Measurements from ENCODE around the gene RABGAP1L. TPM values are rescaled to one million over a fixed set of nuclear protein-coding genes. Genes with fewer than 3 reads are reported as not detected.

Gene RABGAP1L
- total and polyA plus RNA-seq, 12 donors = 13.0 to 167 (median 109) TPM

DNA sequence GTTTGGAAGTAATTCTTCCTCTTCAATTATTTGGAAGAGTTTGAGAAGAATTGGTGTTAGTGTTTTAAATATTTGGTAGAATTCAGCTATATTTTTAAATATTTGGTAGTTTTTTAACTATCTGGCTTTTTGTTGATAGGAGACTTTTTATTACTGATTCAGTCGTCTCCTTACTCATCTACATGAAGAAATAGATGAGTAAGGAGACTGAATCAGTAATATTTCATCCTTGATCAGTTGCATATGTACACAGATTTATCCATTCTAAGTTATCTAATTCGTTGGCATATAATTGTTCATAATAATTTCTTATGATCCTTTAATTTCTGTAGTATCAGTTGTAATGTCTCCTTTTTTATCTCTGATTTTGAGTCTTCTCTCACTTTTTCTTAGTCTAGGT is 512.5 kb downstream of the RABGAP1L start:
- peaks cover 0 to 48% (median 9%) of the 10 kb centered on the region in 11 donors for H3K9me3 ChIP-seq
- 89% methylated on average over 2 of the region's 2 CpGs for WGBS, 2 donors
- no peak for ATAC-seq
- TF ChIP-seq, protein P1, sequence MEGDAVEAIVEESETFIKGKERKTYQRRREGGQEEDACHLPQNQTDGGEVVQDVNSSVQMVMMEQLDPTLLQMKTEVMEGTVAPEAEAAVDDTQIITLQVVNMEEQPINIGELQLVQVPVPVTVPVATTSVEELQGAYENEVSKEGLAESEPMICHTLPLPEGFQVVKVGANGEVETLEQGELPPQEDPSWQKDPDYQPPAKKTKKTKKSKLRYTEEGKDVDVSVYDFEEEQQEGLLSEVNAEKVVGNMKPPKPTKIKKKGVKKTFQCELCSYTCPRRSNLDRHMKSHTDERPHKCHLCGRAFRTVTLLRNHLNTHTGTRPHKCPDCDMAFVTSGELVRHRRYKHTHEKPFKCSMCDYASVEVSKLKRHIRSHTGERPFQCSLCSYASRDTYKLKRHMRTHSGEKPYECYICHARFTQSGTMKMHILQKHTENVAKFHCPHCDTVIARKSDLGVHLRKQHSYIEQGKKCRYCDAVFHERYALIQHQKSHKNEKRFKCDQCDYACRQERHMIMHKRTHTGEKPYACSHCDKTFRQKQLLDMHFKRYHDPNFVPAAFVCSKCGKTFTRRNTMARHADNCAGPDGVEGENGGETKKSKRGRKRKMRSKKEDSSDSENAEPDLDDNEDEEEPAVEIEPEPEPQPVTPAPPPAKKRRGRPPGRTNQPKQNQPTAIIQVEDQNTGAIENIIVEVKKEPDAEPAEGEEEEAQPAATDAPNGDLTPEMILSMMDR (IDR thresholded peaks at IDR 0.05) = no peak
- intact Hi-C loops (cut with DNase I) = no loop called here
- no peak for DNase-seq
- no peaks in the 10 kb centered on the region for H3K4me1 ChIP-seq
- H3K27me3 ChIP-seq = no peaks in the 10 kb centered on the region
- no peak overlapping the region for H3K4me3 ChIP-seq
- H3K36me3 ChIP-seq = no peaks in the 10 kb centered on the region
- H3K27ac ChIP-seq = no peak overlapping the region

DNA sequence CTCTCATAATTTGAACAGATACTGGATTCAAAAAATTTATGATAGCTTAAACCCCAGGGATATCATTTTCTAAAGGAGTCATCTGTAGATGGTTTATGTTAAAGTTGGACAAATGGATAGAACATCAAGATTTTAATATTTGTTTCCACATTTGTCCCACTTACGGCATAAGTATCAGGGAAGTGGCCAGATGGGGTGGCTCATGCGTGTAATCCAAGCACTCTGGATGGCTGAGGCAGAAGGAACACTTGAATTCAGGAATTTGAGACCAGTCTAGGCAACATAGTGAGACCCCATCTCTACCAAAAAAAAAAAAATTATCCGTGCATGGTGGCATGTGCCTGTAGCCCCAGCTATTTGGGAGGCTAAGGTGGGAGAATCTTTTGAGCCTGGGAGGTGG is 517.5 kb downstream of the RABGAP1L start:
- TF ChIP-seq, protein P1 (IDR thresholded peaks at IDR 0.05) = no peak
- Histone ChIP-seq H3K9me3 (peaks cover 0 to 11% (median 0%) of the 10 kb centered on the region in 11 donors), H3K36me3 (no peaks in the 10 kb centered on the region), H3K4me3 (no peak overlapping the region), H3K27me3 (no peaks in the 10 kb centered on the region), H3K27ac (no peak overlapping the region), H3K4me1 (no peaks in the 10 kb centered on the region)
- 95% methylated on average over 3 of the region's 3 CpGs for WGBS, 2 donors
- intact Hi-C loops (cut with DNase I) = no loop called here
- ATAC-seq (no peak), DNase-seq (no peak)

DNA sequence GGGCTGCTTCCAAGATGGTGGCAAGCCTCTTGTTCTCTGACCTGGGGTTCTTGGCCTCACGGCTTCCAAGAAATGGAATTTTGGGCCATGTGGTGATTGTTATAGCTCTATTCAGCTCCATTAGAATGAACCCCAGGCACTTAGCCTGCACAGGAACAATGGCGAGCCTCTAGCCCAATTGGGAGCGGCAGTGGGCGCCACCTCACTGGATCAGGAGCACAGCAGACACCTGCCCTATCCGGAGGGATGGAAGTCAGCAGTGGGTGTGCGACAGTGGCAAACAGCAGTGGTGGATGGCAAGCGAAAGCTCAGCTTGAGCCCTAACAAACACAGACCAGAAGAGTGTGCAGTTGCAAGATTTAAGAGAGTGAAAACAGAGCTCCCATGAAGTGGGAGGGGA is 519.3 kb downstream of the RABGAP1L start:
- no peak overlapping the region for H3K27ac ChIP-seq
- ATAC-seq (no peak), DNase-seq (no peak)
- no peaks in the 10 kb centered on the region for H3K36me3 ChIP-seq
- TF ChIP-seq, protein P1 (IDR thresholded peaks at IDR 0.05) = no peak
- peaks cover 0 to 4% (median 0%) of the 10 kb centered on the region in 9 donors for H3K4me1 ChIP-seq
- H3K9me3 ChIP-seq = peaks cover 0 to 3% (median 0%) of the 10 kb centered on the region in 11 donors
- 97 to 98% methylated on average over 7 of the region's 7 CpGs for WGBS, 2 donors
- no peak overlapping the region for H3K4me3 ChIP-seq
- intact Hi-C loops (cut with DNase I) = no loop called here
- H3K27me3 ChIP-seq = no peaks in the 10 kb centered on the region

DNA sequence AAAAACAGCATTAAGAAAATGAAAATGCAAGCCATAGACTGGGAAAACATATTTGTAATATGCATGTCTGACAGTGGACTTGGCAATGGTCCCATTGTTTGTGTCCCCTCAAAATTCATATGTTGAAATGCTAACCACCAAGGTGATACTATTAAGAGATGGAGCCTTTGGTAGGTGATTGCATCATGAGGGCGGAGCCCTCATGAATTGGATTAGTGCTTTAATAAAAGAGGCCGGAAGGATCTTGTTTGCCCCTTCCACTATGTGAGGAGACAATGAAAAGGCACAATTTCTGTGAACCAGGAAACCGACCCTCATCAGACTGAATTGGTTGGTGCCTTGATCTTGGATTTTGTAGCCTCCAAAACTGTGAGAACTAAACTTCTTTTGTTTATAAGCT is 520.8 kb downstream of the RABGAP1L start:
- peaks cover 0 to 1% (median 0%) of the 10 kb centered on the region in 9 donors for H3K36me3 ChIP-seq
- DNase-seq = no peak
- intact Hi-C loops (cut with DNase I) = no loop called here
- TF ChIP-seq, protein P1 (IDR thresholded peaks at IDR 0.05) = no peak
- H3K27ac ChIP-seq = no peak overlapping the region
- 78 to 96% methylated on average over 3 of the region's 3 CpGs for WGBS, 2 donors
- ATAC-seq = no peak
- peaks cover 0 to 3% (median 0%) of the 10 kb centered on the region in 11 donors for H3K9me3 ChIP-seq
- no peaks in the 10 kb centered on the region for H3K27me3 ChIP-seq
- H3K4me1 ChIP-seq = peaks cover 0 to 4% (median 0%) of the 10 kb centered on the region in 9 donors
- no peak overlapping the region for H3K4me3 ChIP-seq
